Panc1 (cell line): ENCODE data around the gene UBE2R2. TPM values are rescaled to one million over a fixed set of nuclear protein-coding genes. Genes with fewer than 3 reads are reported as not detected.

Source experiments
- ATAC-seq: fragments of 200-7000 bp; cut with Tn5 transposase; 2 replicates; pipeline ENCODE4 v1.9.1; 2020; ENCODE audit warnings: mild to moderate bottlenecking, moderate library complexity
- BruUV-seq: library from RNA; stranded (reverse); fragments of 400-500 nt; replicated peaks from 2 replicates; lab custom pipeline; 2021; lab: Mats Ljungman, UMichigan
- CTCF ChIA-PET: fragments of 300-600 bp; sonication (Branson Sonifier 250); formaldehyde crosslinking; loops from one replicate; lab custom pipeline; 2022; ENCODE audit warnings: antibody characterized with exemption; lab: Charles Lee
- POLR2A ChIA-PET: fragments of 300-600 bp; sonication (Branson Sonifier 250); formaldehyde crosslinking; loops from one replicate; lab custom pipeline; 2022; ENCODE audit warnings: antibody characterized with exemption; lab: Charles Lee
- DNase-seq: peaks from one replicate; pipeline ENCODE4 v3.0.0-alpha.2; 2010; ENCODE audit warnings: low read depth, low spot score
- H3K27ac ChIP-seq: 2 replicates; pipeline ENCODE4 v1.5.1; 2011; ENCODE audit warnings: mild to moderate bottlenecking, low read length, inconsistent platforms
- H3K27me3 ChIP-seq: fragments of 200-500 bp; sonication (Bioruptor generic); 2 replicates; pipeline ENCODE4 v1.6.0; 2014; ENCODE audit warnings: low read length, inconsistent platforms; ENCODE audit not compliant: control insufficient read depth, insufficient read depth
- H3K36me3 ChIP-seq: fragments of 200-500 bp; sonication (Bioruptor generic); 2 replicates; pipeline ENCODE4 v1.5.1; 2014; ENCODE audit warnings: inconsistent platforms, mild to moderate bottlenecking, low read length, moderate library complexity; ENCODE audit not compliant: control insufficient read depth, insufficient read depth
- H3K4me1 ChIP-seq: 2 replicates; pipeline ENCODE4 v1.5.1; 2011; ENCODE audit warnings: inconsistent platforms, mild to moderate bottlenecking, low read length, moderate library complexity; ENCODE audit not compliant: control insufficient read depth, insufficient read depth
- H3K4me3 ChIP-seq, 2 experiments: 2 replicates each; pipeline ENCODE4 v1.5.1; 2011 to 2012; ENCODE audit warnings: low read depth in 2 of 2, low read length in 2 of 2, mild to moderate bottlenecking in 2 of 2, inconsistent platforms in 1 of 2, moderate library complexity in 1 of 2
- H3K9me3 ChIP-seq: fragments of 200-500 bp; sonication (Bioruptor generic); 2 replicates; pipeline ENCODE4 v1.5.1; 2014; ENCODE audit warnings: low read depth, mild to moderate bottlenecking, inconsistent platforms, low read length, moderate library complexity; ENCODE audit not compliant: control insufficient read depth, insufficient read depth
- POLR2AphosphoS5 ChIP-seq: IDR thresholded peaks from 2 replicates; pipeline ENCODE4 v1.6.1; 2012; ENCODE audit warnings: mild to moderate bottlenecking, low read depth, low read length, moderate library complexity
- REST ChIP-seq, 2 experiments: IDR thresholded peaks; 2 replicates each; pipeline ENCODE4 v1.6.1; 2011 to 2012; ENCODE audit warnings: low read depth in 2 of 2, control low read depth in 1 of 2, low read length in 1 of 2, mild to moderate bottlenecking in 1 of 2, moderate library complexity in 1 of 2; ENCODE audit not compliant: insufficient read depth in 1 of 2
- SIN3A ChIP-seq: IDR thresholded peaks from 2 replicates; pipeline ENCODE4 v1.6.1; 2012; ENCODE audit warnings: low read depth, mild to moderate bottlenecking, low read length, moderate library complexity, borderline replicate concordance; ENCODE audit not compliant: insufficient read depth
- TCF7L2 ChIP-seq: IDR thresholded peaks from 2 replicates; pipeline ENCODE4 v1.6.1; 2011; ENCODE audit warnings: mild to moderate bottlenecking, low read depth, low read length, inconsistent platforms
- in situ Hi-C: cut with HindIII; loops from 2 replicates; pipeline ENCODE4 v1.10.0; 2016; ENCODE audit warnings: low sequenced_read_pairs, low pct_unique_long_range_greater_than_20kb
- intact Hi-C: fragments of 100-400 bp; cut with micrococcal nuclease; formaldehyde crosslinking; loops from one replicate; pipeline ENCODE4 v1.10.0; 2022; ENCODE audit not compliant: unreplicated experiment
- total RNA-seq: library from RNA; stranded (reverse); gene quantifications from one replicate; pipeline ENCODE4 v1.2.1, GENCODE V29; 2021; ENCODE audit not compliant: unreplicated experiment
- TF ChIP-seq, protein P1 (sequence below): fragments of 450-650 bp; IDR thresholded peaks from 2 replicates; pipeline ENCODE4 v1.5.1; 2017; ENCODE audit warnings: mild to moderate bottlenecking

Gene UBE2R2
- total RNA-seq, 1 experiment from 2014 or later: 67.2 TPM

GRCh38 chr9:33950371-33950770 is 133.4 kb downstream of the UBE2R2 start:
- DNase-seq: no peak

GRCh38 chr9:33952066-33952465 is 135.1 kb downstream of the UBE2R2 start:
- intact Hi-C loops (no loop called here), in situ Hi-C loops (no loop called here)
- ChIA-PET POLR2A (no interaction called here), CTCF (no interaction called here)
- DNase-seq (no peak), ATAC-seq (no peak)
- Histone ChIP-seq H3K4me3 (no peak overlapping the region), H3K36me3 (peaks cover 29% of the 10 kb centered on the region), H3K27me3 (no peaks in the 10 kb centered on the region), H3K9me3 (no peaks in the 10 kb centered on the region), H3K4me1 (peaks cover 4% of the 10 kb centered on the region), H3K27ac (no peak overlapping the region)
- BruUV-seq: no TSS peak
- TF ChIP-seq POLR2AphosphoS5 (no peak), SIN3A (no peak), REST (IDR thresholded peaks at IDR 0.05; ENCODE audit: insufficient read depth in 1 of 2, low read depth in 2 of 2, low read length in 1 of 2) (no peak), TCF7L2 (no peak)
- TF ChIP-seq, protein P1, sequence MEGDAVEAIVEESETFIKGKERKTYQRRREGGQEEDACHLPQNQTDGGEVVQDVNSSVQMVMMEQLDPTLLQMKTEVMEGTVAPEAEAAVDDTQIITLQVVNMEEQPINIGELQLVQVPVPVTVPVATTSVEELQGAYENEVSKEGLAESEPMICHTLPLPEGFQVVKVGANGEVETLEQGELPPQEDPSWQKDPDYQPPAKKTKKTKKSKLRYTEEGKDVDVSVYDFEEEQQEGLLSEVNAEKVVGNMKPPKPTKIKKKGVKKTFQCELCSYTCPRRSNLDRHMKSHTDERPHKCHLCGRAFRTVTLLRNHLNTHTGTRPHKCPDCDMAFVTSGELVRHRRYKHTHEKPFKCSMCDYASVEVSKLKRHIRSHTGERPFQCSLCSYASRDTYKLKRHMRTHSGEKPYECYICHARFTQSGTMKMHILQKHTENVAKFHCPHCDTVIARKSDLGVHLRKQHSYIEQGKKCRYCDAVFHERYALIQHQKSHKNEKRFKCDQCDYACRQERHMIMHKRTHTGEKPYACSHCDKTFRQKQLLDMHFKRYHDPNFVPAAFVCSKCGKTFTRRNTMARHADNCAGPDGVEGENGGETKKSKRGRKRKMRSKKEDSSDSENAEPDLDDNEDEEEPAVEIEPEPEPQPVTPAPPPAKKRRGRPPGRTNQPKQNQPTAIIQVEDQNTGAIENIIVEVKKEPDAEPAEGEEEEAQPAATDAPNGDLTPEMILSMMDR: no peak

More at GRCh38 chr9:33950371-33950770, 133.4 kb downstream of the UBE2R2 start:
- POLR2A ChIA-PET: no interaction called here
- CTCF ChIA-PET: no interaction called here
- H3K4me3 ChIP-seq: no peak overlapping the region
- in situ Hi-C loops (no loop called here), intact Hi-C loops (no loop called here)
- TF ChIP-seq TCF7L2: no peak
- TF ChIP-seq SIN3A: no peak
- TF ChIP-seq POLR2AphosphoS5: no peak; the same call in 1 of the 2 replicates
- TF ChIP-seq, protein P1: no peak
- H3K27ac ChIP-seq: no peak overlapping the region
- H3K9me3 ChIP-seq: no peaks in the 10 kb centered on the region
- H3K27me3 ChIP-seq: no peaks in the 10 kb centered on the region
- no peak for ATAC-seq
- H3K36me3 ChIP-seq: peaks cover 37% of the 10 kb centered on the region
- H3K4me1 ChIP-seq: peaks cover 6% of the 10 kb centered on the region
- BruUV-seq: no TSS peak
